GM23338 (cell line): ENCODE data around the gene MYCBP2. TPM values are rescaled to one million over a fixed set of nuclear protein-coding genes. Genes with fewer than 3 reads are reported as not detected.

Experiments used
- ATAC-seq: fragments of 200-7000 bp; cut with Tn5 transposase; 3 replicates; pipeline ENCODE4 v1.9.1; 2020
- DNase-seq: peaks from one replicate; pipeline ENCODE4 v3.0.0-alpha.2; 2015; ENCODE audit warnings: low spot score
- H2AFZ ChIP-seq: fragments of 200-600 bp; sonication (generic); 2 replicates; pipeline ENCODE4 v1.8.0; 2016; ENCODE audit warnings: antibody characterized with exemption, mild to moderate bottlenecking, moderate library complexity
- H3F3A ChIP-seq: fragments of 200-600 bp; sonication (generic); replicated peaks from 2 replicates; pipeline ENCODE4 v1.8.0; 2017; ENCODE audit warnings: antibody characterized with exemption, mixed run types, low read depth
- H3K27ac ChIP-seq: fragments of 200-600 bp; sonication (generic); 2 replicates; pipeline ENCODE4 v1.6.1; 2016; ENCODE audit warnings: low read depth
- H3K27me3 ChIP-seq: fragments of 200-600 bp; sonication (generic); 2 replicates; pipeline ENCODE4 v1.8.0; 2016; ENCODE audit warnings: mild to moderate bottlenecking, mixed run types, moderate library complexity; ENCODE audit not compliant: insufficient read depth
- H3K36me3 ChIP-seq: fragments of 200-600 bp; sonication (generic); 2 replicates; pipeline ENCODE4 v1.8.0; 2016; ENCODE audit warnings: mild to moderate bottlenecking; ENCODE audit not compliant: insufficient read depth
- H3K4me1 ChIP-seq: fragments of 200-600 bp; sonication (generic); 2 replicates; pipeline ENCODE4 v1.8.0; 2016; ENCODE audit warnings: mild to moderate bottlenecking, moderate library complexity; ENCODE audit not compliant: insufficient read depth
- H3K4me2 ChIP-seq: fragments of 200-600 bp; sonication (generic); 2 replicates; pipeline ENCODE4 v1.7.1; 2017; ENCODE audit warnings: mixed run types
- H3K4me3 ChIP-seq: fragments of 200-600 bp; sonication (generic); 2 replicates; pipeline ENCODE4 v1.6.1; 2016; ENCODE audit warnings: mixed run types
- H3K79me2 ChIP-seq: fragments of 200-600 bp; sonication (generic); replicated peaks from 2 replicates; pipeline ENCODE4 v1.8.0; 2017; ENCODE audit warnings: mild to moderate bottlenecking; ENCODE audit not compliant: insufficient read depth
- H3K9me2 ChIP-seq: fragments of 200-600 bp; sonication (generic); 2 replicates; pipeline ENCODE4 v1.8.0; 2017; ENCODE audit not compliant: insufficient read depth
- H4K20me1 ChIP-seq: fragments of 200-600 bp; sonication (generic); replicated peaks from 2 replicates; pipeline ENCODE4 v1.8.0; 2017; ENCODE audit warnings: mild to moderate bottlenecking; ENCODE audit not compliant: insufficient read depth
- H3K27ac Mint-ChIP-seq: 2 replicates; pipeline ENCODE4 v1.8.0; 2020; ENCODE audit warnings: inconsistent platforms, mild to moderate bottlenecking, moderate library complexity, mixed read lengths
- H3K27me3 Mint-ChIP-seq: 3 replicates; pipeline ENCODE4 v1.8.0; 2022; ENCODE audit warnings: low read depth, mild to moderate bottlenecking, moderate library complexity, mixed read lengths, inconsistent platforms; ENCODE audit not compliant: insufficient read depth, poor library complexity
- H3K36me3 Mint-ChIP-seq: 3 replicates; pipeline ENCODE4 v1.8.0; 2021; ENCODE audit warnings: low read depth, mild to moderate bottlenecking, inconsistent platforms, moderate library complexity, mixed read lengths
- H3K4me1 Mint-ChIP-seq: 3 replicates; pipeline ENCODE4 v1.8.0; 2020; ENCODE audit warnings: mild to moderate bottlenecking, inconsistent platforms, mixed read lengths
- H3K4me3 Mint-ChIP-seq: 3 replicates; pipeline ENCODE4 v1.8.0; 2021; ENCODE audit warnings: moderate library complexity, mild to moderate bottlenecking, inconsistent platforms, mixed read lengths
- H3K9me3 Mint-ChIP-seq: 3 replicates; pipeline ENCODE4 v1.8.0; 2020; ENCODE audit warnings: moderate library complexity, mild to moderate bottlenecking, inconsistent platforms, mixed read lengths
- CREB1 ChIP-seq: fragments of 250-450 bp; sonication (Bioruptor Pico); IDR thresholded peaks from 2 replicates; pipeline ENCODE4 v1.5.0; 2020; ENCODE audit warnings: low read depth, mild to moderate bottlenecking, moderate library complexity
- CTCF ChIP-seq, 2 experiments: fragments of 200-600 bp in 1 of 2; sonication (generic) in 1 of 2; conservative IDR thresholded peaks; 2 replicates each; pipeline versions ENCODE4 v1.5.1 to v1.6.1; 2016 to 2017; ENCODE audit warnings: antibody characterized with exemption in 2 of 2, low read depth in 2 of 2, mild to moderate bottlenecking in 2 of 2, moderate library complexity in 1 of 2
- ETS1 ChIP-seq: IDR thresholded peaks from 2 replicates; pipeline ENCODE4 v1.6.1; 2016; ENCODE audit warnings: antibody characterized with exemption
- EZH2 ChIP-seq: fragments of 200-600 bp; sonication (generic); IDR thresholded peaks from one replicate; pipeline ENCODE4 v1.8.0; 2017; ENCODE audit warnings: antibody characterized with exemption, mild to moderate bottlenecking, low read depth; ENCODE audit not compliant: unreplicated experiment
- EZH2phosphoT487 ChIP-seq: fragments of 200-600 bp; sonication (generic); IDR thresholded peaks from one replicate; pipeline ENCODE4 v1.8.1; 2018; ENCODE audit warnings: antibody characterized with exemption; ENCODE audit not compliant: unreplicated experiment
- JUNB ChIP-seq: IDR thresholded peaks from one replicate; pipeline ENCODE4 v1.6.1; 2016; ENCODE audit warnings: antibody characterized with exemption; ENCODE audit not compliant: unreplicated experiment
- NANOG ChIP-seq: IDR thresholded peaks from 2 replicates; pipeline ENCODE4 v1.6.1; 2016; ENCODE audit warnings: antibody characterized with exemption, borderline replicate concordance
- POLR2AphosphoS5 ChIP-seq: IDR thresholded peaks from 2 replicates; pipeline ENCODE4 v1.6.1; 2016; ENCODE audit warnings: antibody characterized with exemption, low read depth
- REST ChIP-seq: IDR thresholded peaks from one replicate; pipeline ENCODE4 v1.6.1; 2018; ENCODE audit warnings: antibody characterized with exemption; ENCODE audit not compliant: unreplicated experiment
- STAT1 ChIP-seq: IDR thresholded peaks from one replicate; pipeline ENCODE4 v1.6.1; 2016; ENCODE audit warnings: antibody characterized with exemption; ENCODE audit not compliant: unreplicated experiment
- ZNF114 ChIP-seq: fragments of 250-450 bp; sonication (Bioruptor Pico); IDR thresholded peaks from 2 replicates; pipeline ENCODE4 v1.5.0; 2020; ENCODE audit warnings: mild to moderate bottlenecking, moderate library complexity
- ZNF331 ChIP-seq: fragments of 250-450 bp; sonication (Bioruptor Pico); IDR thresholded peaks from 2 replicates; pipeline ENCODE4 v1.5.0; 2020; ENCODE audit warnings: low read depth, mild to moderate bottlenecking, moderate library complexity
- ZNF462 ChIP-seq: fragments of 250-450 bp; sonication (Bioruptor Pico); IDR thresholded peaks from 2 replicates; pipeline ENCODE4 v1.5.0; 2020; ENCODE audit warnings: mild to moderate bottlenecking, moderate library complexity
- polyA plus RNA-seq: library from polyadenylated mRNA; unstranded; fragments of >200 nt; fragmentation: Nextera tagmentation; extraction: Ambion mirVana; gene quantifications from 2 replicates; pipeline ENCODE4 v1.2.1, GENCODE V29; 2016
- total RNA-seq: library from RNA; depleted of rRNA; stranded (reverse); fragments of >200 nt; shearing (Covaris generic); gene quantifications from 2 replicates; pipeline ENCODE4 v1.2.3, GENCODE V29; 2014

Gene MYCBP2
- total and polyA plus RNA-seq, 2 experiments from 2014 or later: 54.6 to 77.2 TPM

GRCh38 chr13:77370888-77371287 is 44.0 kb upstream of the MYCBP2 start:
- no peak for ATAC-seq
- Mint-ChIP-seq H3K4me1 (peaks cover 30% of the 10 kb centered on the region), H3K27me3 (no peaks in the 10 kb centered on the region), H3K4me3 (no peak overlapping the region), H3K36me3 (no peaks in the 10 kb centered on the region), H3K9me3 (no peaks in the 10 kb centered on the region), H3K27ac (no peak overlapping the region)
- no peaks in the 10 kb centered on the region for H4K20me1 ChIP-seq
- H3K27me3 ChIP-seq: no peaks in the 10 kb centered on the region
- no peak overlapping the region for H3K4me3 ChIP-seq
- no peaks in the 10 kb centered on the region for H3K79me2 ChIP-seq
- no peak overlapping the region for H2AFZ ChIP-seq
- no peak overlapping the region for H3K27ac ChIP-seq
- peaks cover 31% of the 10 kb centered on the region for H3K4me1 ChIP-seq
- no peak overlapping the region for H3K4me2 ChIP-seq
- no peak for DNase-seq
- no peaks in the 10 kb centered on the region for H3F3A ChIP-seq
- TF ChIP-seq REST (no peak), ZNF331 (no peak), ZNF114 (CRISPR knock-in tag) (no peak), EZH2phosphoT487 (no peak), ZNF462 (CRISPR knock-in tag) (no peak), JUNB (no peak), EZH2 (no peak), STAT1 (no peak), POLR2AphosphoS5 (no peak), ETS1 (no peak), CTCF (conservative IDR thresholded peaks at IDR 0.05; ENCODE audit: low read depth in 2 of 2) (no peak), CREB1 (CRISPR knock-in tag) (no peak), NANOG (no peak)
- no peaks in the 10 kb centered on the region for H3K36me3 ChIP-seq
- H3K9me2 ChIP-seq: no peaks in the 10 kb centered on the region
